Suprapubic skin (tissue), 4 donors: ENCODE data around the gene MEF2B. TPM values are rescaled to one million over a fixed set of nuclear protein-coding genes. Genes with fewer than 3 reads are reported as not detected.

Experiments
- DNase-seq, 2 donors: peaks; one replicate each; pipeline ENCODE4 v3.0.0-alpha.2; 2019; ENCODE audit warnings: low spot score in 2 of 2
- H3K27ac ChIP-seq: fragments of 200-600 bp; sonication (generic); one replicate; pipeline ENCODE4 v1.5.1; 2019
- H3K27me3 ChIP-seq: fragments of 200-600 bp; sonication (generic); one replicate; pipeline ENCODE4 v1.5.1; 2019
- H3K36me3 ChIP-seq: fragments of 200-600 bp; sonication (generic); one replicate; pipeline ENCODE4 v1.5.1; 2019
- H3K4me1 ChIP-seq: fragments of 200-600 bp; sonication (generic); one replicate; pipeline ENCODE4 v1.5.1; 2019
- H3K4me3 ChIP-seq: fragments of 200-600 bp; sonication (generic); one replicate; pipeline ENCODE4 v1.5.1; 2019; ENCODE audit warnings: mild to moderate bottlenecking
- H3K9me3 ChIP-seq: fragments of 200-600 bp; sonication (generic); one replicate; pipeline ENCODE4 v1.5.1; 2019
- EP300 ChIP-seq: sonication (generic); formaldehyde crosslinking; IDR thresholded peaks from one replicate; pipeline ENCODE4 v1.6.1; 2017; ENCODE audit warnings: antibody characterized with exemption
- POLR2A ChIP-seq, 2 donors: fragments of 450-650 bp; IDR thresholded peaks; one replicate each; pipeline ENCODE4 v1.6.1; 2017; ENCODE audit warnings: antibody characterized with exemption in 2 of 2, mild to moderate bottlenecking in 2 of 2, moderate library complexity in 2 of 2
- POLR2AphosphoS5 ChIP-seq, 3 donors: sonication (generic); formaldehyde crosslinking; IDR thresholded peaks; one replicate each; pipeline ENCODE4 v1.6.1; 2017; ENCODE audit warnings: antibody characterized with exemption in 3 of 3
- WGBS: methylation state at CpG from one replicate; pipeline ENCODE4 v1.1.5; 2018; 5-methylcytosine and 5-hydroxymethylcytosine counted together
- total RNA-seq, 4 donors: library from RNA; depleted of rRNA; stranded (reverse); fragments of >200 nt; gene quantifications; one replicate each; pipeline ENCODE4 v1.1.0, GENCODE V29; 2016
- TF ChIP-seq, protein P1 (sequence below), 2 donors: fragments of 200-600 bp in 1 of 2; fragments of 450-650 bp in 1 of 2; sonication (generic) in 1 of 2; IDR thresholded peaks; one replicate each; pipeline ENCODE4 v1.5.1; 2016 to 2019; ENCODE audit warnings: antibody characterized with exemption in 2 of 2, mild to moderate bottlenecking in 1 of 2, moderate library complexity in 1 of 2

MEF2B gene
- total RNA-seq, 4 donors from 2014 or later, result 0.68 to 1.8 (median 0.73) TPM; not detected in 1

DNA sequence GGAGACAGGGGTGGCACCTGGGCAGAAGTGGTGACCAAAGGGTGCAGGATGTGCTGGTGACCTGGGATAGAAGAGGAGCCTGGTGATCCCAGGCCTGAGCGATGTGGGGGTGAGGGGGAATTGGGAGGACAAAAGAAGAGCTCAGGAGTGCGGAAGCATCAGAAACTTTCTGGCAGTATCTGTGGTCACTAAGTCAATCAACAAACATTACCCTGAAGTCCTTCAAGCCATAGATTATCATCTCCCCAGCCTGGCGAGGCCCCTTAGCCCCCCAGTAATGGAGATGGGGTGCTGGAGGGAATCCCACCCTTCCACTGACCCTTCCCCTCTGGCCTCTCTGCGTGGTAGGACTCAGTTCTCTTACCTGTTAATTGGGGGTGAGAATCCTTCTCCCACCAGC lies 10.5 kb downstream of the MEF2B start:
- H3K4me1 ChIP-seq, result no peaks in the 10 kb centered on the region
- 90% methylated on average over 4 of the region's 4 CpGs for WGBS
- no peak for TF ChIP-seq POLR2AphosphoS5 (IDR thresholded peaks at IDR 0.05)
- no peak for TF ChIP-seq POLR2A (IDR thresholded peaks at IDR 0.05)
- no peak for TF ChIP-seq EP300
- TF ChIP-seq, protein P1, sequence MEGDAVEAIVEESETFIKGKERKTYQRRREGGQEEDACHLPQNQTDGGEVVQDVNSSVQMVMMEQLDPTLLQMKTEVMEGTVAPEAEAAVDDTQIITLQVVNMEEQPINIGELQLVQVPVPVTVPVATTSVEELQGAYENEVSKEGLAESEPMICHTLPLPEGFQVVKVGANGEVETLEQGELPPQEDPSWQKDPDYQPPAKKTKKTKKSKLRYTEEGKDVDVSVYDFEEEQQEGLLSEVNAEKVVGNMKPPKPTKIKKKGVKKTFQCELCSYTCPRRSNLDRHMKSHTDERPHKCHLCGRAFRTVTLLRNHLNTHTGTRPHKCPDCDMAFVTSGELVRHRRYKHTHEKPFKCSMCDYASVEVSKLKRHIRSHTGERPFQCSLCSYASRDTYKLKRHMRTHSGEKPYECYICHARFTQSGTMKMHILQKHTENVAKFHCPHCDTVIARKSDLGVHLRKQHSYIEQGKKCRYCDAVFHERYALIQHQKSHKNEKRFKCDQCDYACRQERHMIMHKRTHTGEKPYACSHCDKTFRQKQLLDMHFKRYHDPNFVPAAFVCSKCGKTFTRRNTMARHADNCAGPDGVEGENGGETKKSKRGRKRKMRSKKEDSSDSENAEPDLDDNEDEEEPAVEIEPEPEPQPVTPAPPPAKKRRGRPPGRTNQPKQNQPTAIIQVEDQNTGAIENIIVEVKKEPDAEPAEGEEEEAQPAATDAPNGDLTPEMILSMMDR (IDR thresholded peaks at IDR 0.05), result no peak
- no peaks in the 10 kb centered on the region for H3K9me3 ChIP-seq
- H3K36me3 ChIP-seq, result no peaks in the 10 kb centered on the region
- H3K27me3 ChIP-seq, result no peaks in the 10 kb centered on the region
- no peak for DNase-seq
- H3K27ac ChIP-seq, result no peak overlapping the region
- no peak overlapping the region for H3K4me3 ChIP-seq

DNA sequence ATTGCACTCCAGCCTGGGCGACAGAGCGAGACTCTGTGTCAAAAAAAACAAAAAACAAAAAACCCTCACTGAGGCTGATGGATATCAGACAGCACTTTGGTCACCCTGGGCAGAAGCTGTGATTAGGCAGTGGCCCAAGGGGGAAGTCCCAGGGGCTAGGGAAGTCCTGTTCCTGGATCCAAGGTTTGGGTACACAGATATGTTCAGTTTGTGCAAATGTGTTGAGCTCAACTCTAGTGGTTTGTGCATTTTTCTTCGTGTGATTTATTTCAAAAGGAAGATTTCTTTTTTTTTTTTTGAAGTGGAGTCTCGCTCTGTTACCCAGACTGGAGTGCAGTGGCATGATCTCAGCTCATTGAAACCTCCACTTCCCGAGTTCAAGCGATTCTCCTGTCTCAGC lies 12.3 kb downstream of the MEF2B start:
- Histone ChIP-seq H3K36me3 (no peaks in the 10 kb centered on the region), H3K4me1 (no peaks in the 10 kb centered on the region), H3K27me3 (no peaks in the 10 kb centered on the region), H3K9me3 (no peaks in the 10 kb centered on the region), H3K27ac (no peak overlapping the region), H3K4me3 (no peak overlapping the region)
- 83% methylated on average over 6 of the region's 6 CpGs for WGBS
- no peak for DNase-seq
- TF ChIP-seq POLR2A (IDR thresholded peaks at IDR 0.05) (no peak), POLR2AphosphoS5 (IDR thresholded peaks at IDR 0.05) (no peak), EP300 (no peak)
- TF ChIP-seq, protein P1 (IDR thresholded peaks at IDR 0.05), result no peak

DNA sequence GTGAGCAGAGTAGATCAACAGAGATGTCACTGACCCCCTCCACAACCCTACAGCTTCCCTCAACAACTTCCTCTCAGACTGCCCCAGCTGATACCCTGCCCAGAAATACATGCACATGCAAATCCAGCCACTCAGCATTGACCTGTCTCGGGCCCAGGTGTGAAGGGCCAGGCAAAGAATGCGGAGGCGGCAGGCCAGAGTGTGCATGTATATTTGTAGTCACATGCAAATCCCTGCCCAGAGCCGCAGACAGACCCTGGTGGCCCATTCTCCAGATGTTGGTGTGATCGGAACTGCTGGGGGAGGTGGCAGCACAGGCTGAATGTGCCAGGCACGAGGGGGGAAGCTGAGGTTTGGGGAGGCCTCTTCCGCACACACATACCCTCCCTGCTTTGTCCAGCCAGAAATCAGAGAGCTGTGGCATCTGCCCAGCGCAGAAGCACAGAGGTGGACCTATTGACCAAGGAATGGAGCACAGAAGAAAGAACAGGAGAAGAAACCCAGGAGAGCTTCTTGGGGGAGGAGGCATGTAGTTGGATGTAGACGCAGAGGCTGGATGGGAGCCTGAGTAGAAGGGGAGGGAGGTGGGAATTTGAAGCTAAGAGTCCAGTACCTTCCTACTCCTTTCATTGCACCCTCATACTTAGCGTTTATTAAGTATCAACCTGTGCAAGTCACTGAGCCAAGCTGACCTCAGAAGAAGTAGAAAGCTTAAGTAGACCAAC lies 14.4 kb downstream of the MEF2B start:
- Histone ChIP-seq H3K4me3 (no peak overlapping the region), H3K27ac (no peak overlapping the region), H3K27me3 (no peaks in the 10 kb centered on the region), H3K9me3 (no peaks in the 10 kb centered on the region), H3K36me3 (no peaks in the 10 kb centered on the region), H3K4me1 (no peaks in the 10 kb centered on the region)
- TF ChIP-seq EP300 (no peak), POLR2AphosphoS5 (IDR thresholded peaks at IDR 0.05) (no peak), POLR2A (IDR thresholded peaks at IDR 0.05) (no peak)
- TF ChIP-seq, protein P1 (IDR thresholded peaks at IDR 0.05), result no peak
- WGBS, result 90% methylated on average over 10 of the region's 10 CpGs
- DNase-seq, result no peak

DNA sequence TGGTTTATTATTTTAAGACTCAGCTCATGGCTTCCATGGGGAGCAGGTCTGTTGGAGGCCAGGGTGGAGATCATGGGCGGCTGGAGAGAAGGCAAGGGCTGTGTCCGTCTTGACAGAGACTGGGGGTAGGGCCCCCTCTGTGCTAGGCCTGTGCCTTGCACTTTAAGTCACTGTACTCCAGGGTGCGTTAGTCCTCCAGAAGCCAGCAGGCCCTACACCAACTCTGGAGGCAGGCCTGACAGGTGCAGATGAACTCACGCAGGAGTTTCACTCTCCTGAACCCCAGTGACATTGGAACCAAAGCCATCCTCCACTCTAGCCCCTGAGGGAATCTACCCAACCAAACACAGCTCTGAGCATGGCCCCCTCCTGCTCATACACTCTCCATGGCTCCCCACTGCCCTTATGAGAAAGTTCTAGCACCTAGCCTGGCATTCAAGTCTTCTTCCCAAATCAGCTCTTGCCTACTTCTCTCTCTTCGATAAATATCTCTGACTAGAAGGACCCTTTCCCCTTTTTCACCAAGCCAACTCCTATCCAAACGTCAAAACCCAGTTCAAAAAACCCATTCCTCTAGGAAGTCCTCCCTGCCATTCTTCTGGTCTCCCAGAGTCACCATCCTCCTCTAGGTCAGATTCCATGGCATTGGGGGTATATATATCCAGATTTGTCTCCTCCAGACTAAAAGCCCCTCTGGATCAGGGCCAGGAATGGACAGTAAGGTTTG lies 15.1 kb downstream of the MEF2B start:
- H3K4me3 ChIP-seq, result no peak overlapping the region
- no peaks in the 10 kb centered on the region for H3K36me3 ChIP-seq
- no peaks in the 10 kb centered on the region for H3K27me3 ChIP-seq
- TF ChIP-seq, protein P1 (IDR thresholded peaks at IDR 0.05), result no peak
- TF ChIP-seq POLR2A (IDR thresholded peaks at IDR 0.05), result no peak
- no peak for TF ChIP-seq POLR2AphosphoS5 (IDR thresholded peaks at IDR 0.05)
- TF ChIP-seq EP300, result no peak
- no peaks in the 10 kb centered on the region for H3K9me3 ChIP-seq
- no peak for DNase-seq
- H3K4me1 ChIP-seq, result no peaks in the 10 kb centered on the region
- H3K27ac ChIP-seq, result no peak overlapping the region
- 93% methylated on average over 6 of the region's 6 CpGs for WGBS

DNA sequence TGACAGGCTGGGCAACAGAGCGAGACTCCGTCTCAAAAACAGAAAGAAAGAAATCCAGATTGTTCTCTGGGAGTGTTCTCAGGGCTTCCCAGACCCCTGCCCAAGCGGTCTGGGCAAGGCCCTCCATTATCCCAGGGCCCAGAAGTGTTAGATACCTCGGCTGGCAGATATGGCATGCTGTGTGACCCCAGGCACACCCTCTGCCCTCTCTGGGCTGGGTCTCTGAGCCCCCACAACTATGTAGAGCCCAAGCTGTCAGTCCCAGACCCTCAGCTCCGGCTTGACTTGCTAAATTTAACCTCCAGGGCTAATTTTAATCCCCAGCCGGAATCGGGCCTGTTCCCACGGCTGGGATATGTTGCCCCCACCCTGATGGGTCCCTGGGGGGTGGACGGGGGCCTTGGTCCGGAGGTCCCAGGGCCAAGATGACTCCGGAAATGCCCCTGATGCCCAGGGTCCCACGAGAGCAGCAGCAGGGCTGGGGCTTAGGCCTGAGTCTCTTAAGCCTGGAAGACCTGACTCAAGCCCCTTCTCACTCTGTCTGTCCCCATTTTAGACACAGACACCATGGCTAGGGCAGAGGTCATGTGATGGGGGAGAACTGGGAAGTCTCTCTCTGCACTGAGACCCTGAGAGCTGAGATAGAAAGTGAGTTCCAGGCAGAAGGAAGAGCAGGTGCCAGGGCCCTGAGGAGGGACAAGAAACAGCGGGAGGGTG lies 17.2 kb downstream of the MEF2B start:
- H3K27ac ChIP-seq, result no peak overlapping the region
- TF ChIP-seq POLR2A (IDR thresholded peaks at IDR 0.05), result no peak
- TF ChIP-seq EP300, result no peak
- TF ChIP-seq, protein P1 (IDR thresholded peaks at IDR 0.05), result no peak
- TF ChIP-seq POLR2AphosphoS5 (IDR thresholded peaks at IDR 0.05), result no peak
- H3K36me3 ChIP-seq, result peaks cover 19% of the 10 kb centered on the region
- H3K9me3 ChIP-seq, result no peaks in the 10 kb centered on the region
- no peaks in the 10 kb centered on the region for H3K4me1 ChIP-seq
- H3K27me3 ChIP-seq, result no peaks in the 10 kb centered on the region
- no peak for DNase-seq
- H3K4me3 ChIP-seq, result no peak overlapping the region
- 87% methylated on average over 13 of the region's 13 CpGs for WGBS
